GM18519 (cell line): Measurements from ENCODE around the gene COX14.
A peak's percentile ranks its signal among the peaks of the same experiment; 100 is the strongest.
"Not testable (repeated sequence)": the region's sequence is repeated elsewhere in the genome, so short reads cannot be mapped to it uniquely, and the experiment has no call there.

ENCODE experiments used
- ATAC-seq: cut with Tn5 transposase; IDR thresholded peaks from one replicate; pipeline ENCODE4 v1.9.1; 2021; ENCODE audit warnings: mild to moderate bottlenecking, moderate library complexity; ENCODE audit not compliant: unreplicated experiment, low FRiP score

Gene COX14

GRCh38 chr12:50111693-50112455 lies at the start of gene COX14:
Gene COX14 (plus strand): TSS chr12:50112236. CDS start chr12:50120044, 7,808 bp downstream.
- ATAC-seq, result peak; percentile 74

GRCh38 chr12:50062728-50063460 lies 49.1 kb upstream of the COX14 start:
- no peak for ATAC-seq

DNA sequence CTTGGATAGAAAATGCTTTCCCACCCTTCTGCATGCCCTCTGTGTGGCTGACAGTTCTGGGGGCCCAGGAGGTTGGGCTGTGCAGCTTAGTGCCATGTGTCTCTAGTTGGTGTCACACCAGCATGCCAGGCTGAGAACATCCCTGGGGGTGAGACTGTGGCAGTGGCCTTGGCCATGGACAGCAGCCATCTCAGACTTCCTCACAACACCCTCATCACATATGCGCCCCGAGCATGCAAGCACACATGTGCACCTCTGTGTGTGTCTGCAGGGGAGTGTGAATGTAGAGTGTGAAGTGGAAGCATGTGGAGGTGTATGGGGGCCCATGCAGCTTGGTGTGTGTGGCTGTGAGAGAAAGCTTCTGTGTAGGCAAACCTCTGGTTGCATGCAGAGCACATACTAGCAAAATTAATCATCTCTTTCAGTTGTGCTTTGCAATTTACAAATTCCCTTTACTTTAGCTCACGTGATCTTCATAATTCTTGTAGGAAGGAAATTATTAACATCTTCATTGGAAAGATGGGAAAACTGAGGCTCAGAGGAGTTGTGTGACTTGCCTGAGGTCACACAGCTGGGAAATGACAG lies 46.2 kb upstream of the COX14 start:
- no peak for ATAC-seq

DNA sequence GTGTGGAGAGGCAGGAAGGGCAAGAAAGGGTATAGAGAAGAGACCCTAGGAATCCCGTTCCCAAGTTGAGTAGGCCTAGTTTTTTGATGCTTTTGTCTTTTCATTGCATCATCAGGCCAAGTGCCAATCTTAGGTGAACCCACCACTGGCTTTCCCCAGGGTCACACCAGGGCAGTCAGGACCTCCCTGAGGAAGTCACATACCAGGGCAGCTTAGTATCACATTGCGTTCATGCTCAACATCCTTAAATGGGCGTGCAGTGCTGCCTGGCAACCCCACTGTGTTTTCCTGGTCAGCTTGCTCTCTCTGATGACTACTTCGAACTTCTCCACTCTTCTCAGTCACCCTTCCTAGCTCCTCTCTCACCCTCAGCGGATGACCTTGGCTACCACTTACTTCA lies 45.6 kb upstream of the COX14 start:
- no peak for ATAC-seq

DNA sequence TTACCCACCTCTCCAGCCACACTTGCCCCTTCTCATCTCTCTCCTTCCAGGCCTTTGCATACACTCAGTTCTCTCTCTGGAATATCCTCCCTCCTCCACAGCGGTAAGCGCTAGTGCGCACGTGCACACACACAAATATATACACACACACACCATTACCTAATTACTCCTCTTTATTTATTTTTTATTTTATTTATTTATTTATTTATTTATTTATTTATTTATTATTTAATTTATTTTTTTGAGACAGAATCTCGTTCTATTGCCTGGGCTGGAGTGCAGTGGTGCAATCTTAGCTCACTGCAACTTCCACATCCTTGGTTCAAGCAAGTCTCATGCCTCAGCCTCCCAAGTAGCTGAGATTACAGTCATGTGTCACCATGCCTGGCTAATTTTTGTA lies 43.0 kb upstream of the COX14 start:
- ATAC-seq, result no peak

- no peak for ATAC-seq
Measured at GRCh38 chr12:50069539-50069938, 42.5 kb upstream of the COX14 start.

DNA sequence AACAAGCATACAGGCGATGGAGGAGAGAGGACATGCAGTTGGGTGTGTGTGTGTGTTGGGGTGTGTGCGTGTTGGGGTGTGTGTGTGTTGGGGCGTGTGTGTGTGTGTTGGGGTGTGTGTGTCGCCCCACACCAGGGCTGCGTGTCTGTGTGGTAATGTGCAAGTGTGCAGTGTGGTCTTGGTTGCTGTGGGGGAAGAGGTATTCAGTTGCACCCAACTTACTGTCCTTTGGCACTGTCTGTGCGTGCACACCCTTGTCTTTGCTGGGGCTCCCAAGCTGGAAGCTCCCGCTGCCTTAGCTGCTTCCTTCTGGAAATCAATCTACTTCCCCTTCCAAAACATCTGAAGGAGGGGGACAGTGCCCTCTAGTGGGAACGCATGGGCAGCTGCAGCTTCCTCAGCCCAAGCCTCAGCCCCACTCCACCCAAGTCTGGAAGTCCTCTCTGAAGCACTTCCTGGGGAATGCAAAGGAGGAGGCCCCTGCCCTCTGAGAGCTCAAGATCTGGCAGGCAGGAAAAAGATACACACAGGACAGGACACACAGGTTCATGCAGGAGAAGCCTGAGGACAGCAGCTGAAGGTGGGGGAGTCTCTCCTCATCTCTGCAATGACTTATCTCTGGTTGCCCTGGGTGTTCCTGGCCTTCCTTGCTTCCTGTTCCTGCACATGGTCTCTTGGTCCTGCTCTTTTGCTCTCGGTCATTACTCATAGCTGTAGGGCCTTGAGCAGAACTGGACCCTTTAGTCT lies 41.5 kb upstream of the COX14 start:
- no peak for ATAC-seq

- no peak for ATAC-seq
Measured at GRCh38 chr12:50072198-50072907, 39.7 kb upstream of the COX14 start.

DNA sequence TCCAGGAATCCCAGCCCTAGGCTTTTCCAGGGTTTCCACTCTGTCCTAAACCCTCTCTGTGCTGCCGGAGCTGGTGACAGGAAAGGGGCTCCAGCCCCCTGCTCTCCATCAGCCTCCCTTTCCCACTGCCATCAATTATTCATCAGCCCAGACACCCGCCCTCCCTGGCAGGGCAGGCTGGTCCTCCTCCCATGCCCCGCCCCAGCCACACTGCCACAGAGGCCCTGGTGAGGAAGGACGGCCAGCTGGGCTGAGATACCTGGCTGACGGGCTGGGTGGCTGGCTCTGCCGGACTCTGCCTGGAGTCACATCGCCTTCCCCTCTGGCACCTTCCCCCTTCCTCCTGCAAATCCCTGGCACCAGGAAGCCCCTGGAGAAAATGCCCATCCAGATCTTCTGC lies 38.8 kb upstream of the COX14 start:
- no peak for ATAC-seq

- ATAC-seq, result no peak
Measured at GRCh38 chr12:50073712-50074111, 38.3 kb upstream of the COX14 start.

DNA sequence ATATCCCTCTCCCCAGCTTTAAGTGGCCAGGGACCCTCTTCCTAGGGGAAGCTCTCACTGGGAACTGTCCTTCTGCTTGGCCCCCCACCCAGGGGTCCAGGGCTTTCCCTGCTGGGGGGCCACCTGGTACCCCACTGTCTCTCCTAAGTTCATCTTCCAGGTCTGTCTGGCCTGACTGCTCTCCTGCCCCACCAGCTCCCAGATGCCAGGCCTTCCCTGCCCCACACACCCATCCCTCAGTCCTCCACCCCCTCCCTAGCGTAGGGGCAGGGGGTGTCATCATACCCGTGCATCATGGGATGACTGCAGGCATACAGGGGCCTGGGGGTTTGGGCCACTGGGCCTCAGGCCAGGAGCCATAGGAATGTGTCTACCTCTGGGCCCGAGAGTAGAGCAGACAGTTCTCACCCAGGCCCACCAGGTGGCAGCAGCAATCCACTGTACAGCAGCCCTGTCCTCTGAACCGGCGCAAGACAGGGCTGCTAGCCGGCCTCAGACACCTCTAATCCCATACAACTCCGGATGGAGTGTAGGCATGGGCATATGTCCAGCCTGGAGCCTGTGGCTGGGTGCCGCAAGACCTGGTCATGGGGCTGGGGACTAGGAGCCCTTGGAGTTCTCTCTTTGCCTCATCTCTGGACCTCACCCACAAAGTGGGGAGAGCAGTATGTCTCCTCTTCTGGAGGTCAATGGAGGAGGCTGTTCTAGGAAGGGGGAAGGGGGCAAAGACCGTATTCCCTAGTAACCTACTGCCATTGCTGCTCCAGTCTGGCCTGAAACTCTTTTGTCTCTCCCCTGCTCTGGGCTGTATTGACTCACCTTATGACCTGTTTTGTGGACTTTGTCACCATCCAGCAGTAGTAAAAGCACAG lies 36.9 kb upstream of the COX14 start:
- no peak for ATAC-seq

- ATAC-seq, result no peak
Measured at GRCh38 chr12:50075808-50076170, 36.2 kb upstream of the COX14 start.

DNA sequence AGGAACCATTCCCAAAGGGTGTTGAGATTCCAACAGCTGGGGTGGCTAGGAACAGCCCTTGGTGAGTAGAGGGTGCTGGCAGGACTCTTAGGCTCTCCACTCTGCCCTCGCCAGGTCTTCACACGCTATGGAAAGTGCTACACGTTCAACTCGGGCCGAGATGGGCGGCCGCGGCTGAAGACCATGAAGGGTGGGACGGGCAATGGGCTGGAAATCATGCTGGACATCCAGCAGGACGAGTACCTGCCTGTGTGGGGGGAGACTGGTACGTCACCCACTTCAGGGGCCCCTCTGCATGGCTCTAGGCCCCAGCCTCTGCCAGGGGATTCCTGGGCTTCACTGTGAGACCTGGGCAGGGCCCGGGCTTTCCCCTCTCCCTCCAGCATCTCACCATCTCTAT lies 34.9 kb upstream of the COX14 start:
- no peak for ATAC-seq

DNA sequence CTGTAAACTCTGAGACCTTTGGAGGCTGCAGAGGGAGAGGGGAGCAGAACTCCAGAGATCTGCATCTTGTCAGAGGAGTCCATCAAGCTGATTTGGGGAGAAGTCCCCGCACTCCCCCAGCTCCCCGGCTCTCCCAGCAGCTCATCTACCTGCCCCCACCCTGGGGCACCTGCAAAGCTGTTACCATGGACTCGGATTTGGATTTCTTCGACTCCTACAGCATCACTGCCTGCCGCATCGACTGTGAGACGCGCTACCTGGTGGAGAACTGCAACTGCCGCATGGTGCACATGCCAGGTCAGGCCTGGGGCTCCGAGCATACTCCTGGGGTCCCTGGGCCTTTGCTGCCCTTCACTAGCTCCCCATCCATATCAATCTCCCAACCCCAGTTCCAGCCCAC lies 33.8 kb upstream of the COX14 start:
- no peak for ATAC-seq

GRCh38 chr12:50079771-50080170 lies 32.3 kb upstream of the COX14 start:
- ATAC-seq, result no peak

- ATAC-seq, result no peak
Measured at GRCh38 chr12:50081096-50081808, 30.8 kb upstream of the COX14 start.

DNA sequence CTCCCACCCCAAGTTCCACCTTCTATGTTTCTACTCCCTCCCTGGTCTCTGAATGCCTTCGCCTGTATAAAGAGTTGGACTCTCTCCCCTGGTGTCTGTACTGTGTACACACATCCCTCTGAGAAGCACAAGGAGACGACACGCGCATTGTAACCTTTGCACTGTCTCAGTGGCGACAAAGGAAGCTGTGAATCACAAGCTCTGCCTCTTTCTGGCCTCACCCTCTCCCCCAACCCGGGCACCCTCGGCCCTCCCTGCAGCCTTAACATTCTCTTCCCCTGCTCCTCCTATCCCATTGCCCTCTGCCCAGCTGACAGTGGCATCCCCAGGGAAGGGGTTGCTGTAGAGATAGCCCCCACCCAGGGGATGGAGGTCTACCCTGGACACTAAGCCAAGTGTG lies 29.4 kb upstream of the COX14 start:
- no peak for ATAC-seq

DNA sequence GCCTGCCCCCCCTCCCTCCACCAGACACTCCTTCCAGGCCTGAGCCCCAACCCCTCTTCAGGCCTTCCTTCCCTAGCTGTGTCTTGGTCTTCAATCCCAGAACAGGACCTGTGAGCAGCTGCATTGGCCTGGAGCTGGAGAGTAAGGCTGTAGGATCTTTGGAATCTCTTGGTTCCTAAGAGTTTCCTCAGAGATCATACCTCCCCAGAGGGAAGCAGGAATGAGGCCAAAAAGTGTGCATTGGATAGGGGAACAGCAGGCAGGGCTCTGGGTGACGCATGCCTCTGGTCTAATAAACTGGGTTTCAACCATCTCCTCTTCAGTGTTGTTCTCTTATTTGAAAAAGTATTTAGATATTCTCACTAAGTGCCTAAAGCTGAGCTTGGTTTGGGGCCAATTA lies 28.7 kb upstream of the COX14 start:
- ATAC-seq, result no peak

DNA sequence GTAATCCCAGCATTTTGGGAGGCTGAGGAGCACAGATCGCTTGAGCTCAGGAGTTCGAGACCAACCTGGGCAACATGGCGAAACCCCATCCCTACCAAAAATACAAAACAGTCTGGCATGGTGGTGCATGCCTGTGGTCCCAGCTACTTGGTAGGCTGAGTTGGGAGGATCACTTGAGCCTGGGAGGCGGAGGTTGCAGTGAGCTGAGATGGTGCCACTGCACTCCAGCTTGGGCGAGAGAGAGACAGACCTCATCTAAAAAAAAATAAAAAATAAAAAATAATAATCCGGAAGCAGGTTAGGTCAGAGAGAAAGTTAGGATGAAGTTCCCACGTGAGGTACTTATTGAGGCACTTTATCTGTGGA lies 27.6 kb upstream of the COX14 start:
- ATAC-seq, result not testable (repeated sequence)
